Measurements from ENCODE around the gene RPS13.
"Not testable (repeated sequence)": the region's sequence is repeated elsewhere in the genome, so short reads cannot be mapped to it uniquely, and the experiment has no call there.

The RPS13 gene

GRCh38 chr11:17034027-17034426, 43.4 kb downstream of the RPS13 start:
- DNase-seq, result not testable (repeated sequence)

- DNase-seq, result no peak
Observed at GRCh38 chr11:17026487-17027082, 50.9 kb downstream of the RPS13 start.

- DNase-seq, result no peak
Observed at GRCh38 chr11:17024924-17025323, 52.5 kb downstream of the RPS13 start.

Measured in CD4-positive, alpha-beta T cell treated with Interleukin-10 for 1 hour (primary cell).